GM21528 (cell line): Measurements from ENCODE around the gene GMCL2.
"Not testable (repeated sequence)": the region's sequence is repeated elsewhere in the genome, so short reads cannot be mapped to it uniquely, and the experiment has no call there.

Experiments used
- ATAC-seq: cut with Tn5 transposase; IDR thresholded peaks from one replicate; pipeline ENCODE4 v1.9.1; 2021; ENCODE audit warnings: mild to moderate bottlenecking, moderate library complexity; ENCODE audit not compliant: unreplicated experiment, low FRiP score

Gene GMCL2

DNA sequence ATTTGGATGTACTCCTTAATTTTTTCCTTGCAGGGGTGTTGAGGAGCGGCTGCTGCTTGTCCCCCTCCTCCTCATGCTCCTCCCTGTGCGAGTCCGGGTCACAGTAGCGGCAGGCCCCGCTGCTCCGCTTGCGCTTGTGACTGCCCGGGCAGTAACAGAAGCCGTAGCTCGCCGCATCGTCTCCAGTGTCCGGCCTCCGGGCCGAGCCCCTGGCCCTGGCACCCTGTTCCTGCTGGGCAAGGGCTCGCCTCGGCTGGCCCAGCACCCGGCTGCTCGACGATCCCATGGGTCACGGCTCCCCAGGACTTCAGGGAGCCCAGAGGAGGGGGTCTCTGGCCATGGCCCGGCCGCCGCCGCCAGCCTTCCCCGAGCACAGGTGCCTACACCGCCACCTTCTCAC is at the start of gene GMCL2:
GMCL2 (minus strand) TSS at position 358 of the 400 bp plus-strand sequence; CDS start at position 286, 72 bp downstream.
- ATAC-seq = no peak

DNA sequence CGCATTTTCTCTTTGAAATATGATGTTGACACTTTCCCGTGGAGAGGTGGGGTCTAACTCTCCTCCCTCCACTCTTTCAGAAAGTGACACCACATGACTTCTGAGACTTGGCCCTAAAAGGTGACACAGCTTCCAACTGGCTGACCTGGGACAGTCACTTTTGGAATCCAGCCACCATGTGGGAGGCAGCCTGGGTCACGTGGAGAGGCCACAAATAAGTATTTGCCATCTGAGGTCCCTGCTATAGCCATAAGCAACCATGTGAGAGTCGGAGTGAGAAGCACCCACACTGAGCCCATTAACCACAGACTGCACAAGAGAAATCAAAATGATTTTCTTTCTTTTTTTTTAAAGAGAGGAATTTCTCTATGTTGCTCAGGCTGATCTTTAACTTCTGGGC is 49.5 kb upstream of the GMCL2 start:
- ATAC-seq = no peak

DNA sequence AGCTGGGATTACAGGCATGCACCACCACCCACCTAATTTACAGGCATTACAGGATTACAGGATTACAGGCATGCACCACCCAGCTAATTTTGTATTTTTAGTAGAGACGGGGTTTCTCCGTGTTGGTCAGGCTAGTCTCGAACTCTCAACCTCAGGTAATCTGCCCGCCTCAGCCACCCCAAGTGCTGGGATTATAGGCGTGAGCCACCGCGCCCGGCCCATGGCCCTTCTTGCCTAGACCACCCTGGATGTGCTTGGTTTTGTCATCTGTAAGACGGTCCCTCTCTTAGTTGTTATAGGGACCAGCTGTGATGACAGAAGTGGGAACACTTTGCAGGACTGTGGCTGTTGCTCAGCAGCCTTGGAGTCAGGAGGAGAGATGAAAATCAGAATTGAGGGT is 49.0 kb upstream of the GMCL2 start:
- ATAC-seq = no peak

DNA sequence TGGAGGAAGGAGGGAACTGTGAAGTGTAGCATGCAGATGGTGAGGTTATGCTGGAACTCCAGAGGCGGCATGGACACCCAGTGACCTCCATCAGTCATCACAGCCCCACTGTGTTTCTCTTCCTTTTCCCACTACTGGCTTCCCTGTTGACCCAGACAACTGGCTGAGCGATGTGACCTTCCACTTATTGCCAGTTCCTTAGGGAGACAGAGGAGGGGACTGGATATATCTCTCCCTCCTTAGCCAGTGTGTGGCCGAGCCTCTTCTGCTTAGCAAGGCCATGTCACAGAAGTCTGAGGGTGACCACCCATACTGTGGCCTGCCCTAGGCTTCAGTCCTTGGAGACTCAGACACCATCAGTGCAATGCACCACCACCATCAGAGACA is 48.4 kb upstream of the GMCL2 start:
- no peak for ATAC-seq

GRCh38 chr5:178234750-178235587 is 47.8 kb upstream of the GMCL2 start:
- no peak for ATAC-seq

- no peak for ATAC-seq
Observed at GRCh38 chr5:178234121-178234749, 47.1 kb upstream of the GMCL2 start.

DNA sequence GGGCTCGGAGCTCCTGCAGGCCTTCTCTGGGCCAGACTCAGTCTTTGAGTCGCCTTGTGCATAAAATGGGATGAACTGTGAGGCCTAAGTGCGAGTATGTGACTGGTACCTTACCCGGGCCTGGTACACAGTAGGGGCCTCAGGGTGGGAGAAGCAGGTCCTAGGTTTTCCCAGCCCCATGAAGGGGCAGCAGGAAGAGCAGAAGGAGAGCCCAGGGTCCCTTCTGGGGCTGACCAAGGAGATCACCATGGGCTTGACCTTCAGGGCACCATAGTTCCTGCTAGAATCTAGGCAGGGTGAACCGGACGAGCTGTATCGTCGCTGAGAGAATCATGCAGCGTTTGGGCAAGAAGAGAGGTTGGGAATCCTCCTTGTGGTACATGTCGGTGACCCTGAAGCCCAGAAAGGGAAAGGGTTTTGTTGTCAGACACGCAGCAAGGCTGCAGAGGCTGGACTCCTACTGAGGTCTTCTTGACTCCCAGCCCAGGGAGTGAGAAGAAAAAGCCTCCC is 45.8 kb upstream of the GMCL2 start:
- ATAC-seq = no peak

- ATAC-seq = peak; percentile 73
Observed at GRCh38 chr5:178232124-178232919, 45.2 kb upstream of the GMCL2 start, which contains the start of gene PHYKPL. Gene PHYKPL, minus strand, starts transcription at chr5:178232802. Its CDS starts 252 bp downstream, at chr5:178232550.

DNA sequence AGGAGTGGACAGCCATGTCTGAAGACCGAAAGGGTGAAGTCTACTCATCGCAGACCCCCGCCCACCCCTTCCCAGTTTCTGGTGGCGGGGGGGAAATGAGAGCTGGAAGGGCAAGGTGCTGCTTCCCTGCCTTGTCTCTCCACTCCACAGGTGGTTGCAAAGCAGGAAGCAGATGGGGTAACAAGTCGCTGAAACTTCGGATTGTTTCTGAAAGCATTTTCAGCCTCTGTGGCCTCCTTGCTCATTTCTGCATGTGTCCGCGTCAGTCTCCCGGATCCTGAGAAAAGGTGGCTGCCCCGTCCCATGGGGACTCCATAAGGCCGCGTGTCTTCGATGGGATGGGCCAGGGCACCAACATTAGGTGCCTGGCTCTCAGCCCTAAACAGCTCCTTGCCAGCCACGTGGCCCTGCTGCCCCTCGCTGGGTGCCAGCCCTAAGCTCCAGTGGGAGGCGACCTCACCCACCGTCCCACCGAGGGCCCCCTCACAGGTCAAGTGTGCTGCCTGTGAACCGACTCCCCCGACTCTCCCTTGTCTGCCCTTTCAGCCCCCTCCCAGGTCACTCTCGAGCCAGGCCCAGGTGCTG is 44.5 kb upstream of the GMCL2 start:
- no peak for ATAC-seq

DNA sequence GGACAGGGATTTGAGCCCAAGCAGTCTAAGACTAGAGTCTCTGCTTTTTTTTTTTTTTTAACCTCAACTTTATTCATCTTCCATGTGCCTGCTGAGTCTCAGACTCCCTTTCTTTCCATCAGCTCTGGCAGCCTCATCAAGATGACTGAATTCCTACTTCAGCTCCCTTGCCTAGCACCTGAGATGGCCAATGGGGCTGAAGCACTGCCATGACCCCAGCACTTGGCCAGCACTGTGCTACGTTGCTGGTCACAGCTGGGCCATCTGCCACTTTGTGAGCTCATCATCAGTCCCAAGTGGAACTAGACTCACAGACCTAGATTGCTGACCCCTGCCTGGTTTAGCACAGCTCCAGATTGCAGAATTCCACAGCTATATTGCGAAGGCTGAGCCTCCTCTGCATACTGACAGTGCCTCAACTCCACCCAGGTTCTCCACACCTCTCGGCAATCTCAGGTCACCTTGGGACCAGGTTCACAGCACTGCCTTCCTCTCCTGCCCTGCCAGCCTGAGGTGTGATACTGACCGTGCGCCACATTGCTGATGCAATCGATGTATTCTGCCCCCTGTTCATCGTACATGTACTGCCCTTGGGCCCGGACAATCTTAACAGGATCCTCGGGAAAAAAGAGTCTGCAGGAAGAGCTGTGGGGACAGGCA is 43.8 kb upstream of the GMCL2 start:
- no peak for ATAC-seq

GRCh38 chr5:178229861-178230260 is 42.7 kb upstream of the GMCL2 start:
- ATAC-seq = no peak

DNA sequence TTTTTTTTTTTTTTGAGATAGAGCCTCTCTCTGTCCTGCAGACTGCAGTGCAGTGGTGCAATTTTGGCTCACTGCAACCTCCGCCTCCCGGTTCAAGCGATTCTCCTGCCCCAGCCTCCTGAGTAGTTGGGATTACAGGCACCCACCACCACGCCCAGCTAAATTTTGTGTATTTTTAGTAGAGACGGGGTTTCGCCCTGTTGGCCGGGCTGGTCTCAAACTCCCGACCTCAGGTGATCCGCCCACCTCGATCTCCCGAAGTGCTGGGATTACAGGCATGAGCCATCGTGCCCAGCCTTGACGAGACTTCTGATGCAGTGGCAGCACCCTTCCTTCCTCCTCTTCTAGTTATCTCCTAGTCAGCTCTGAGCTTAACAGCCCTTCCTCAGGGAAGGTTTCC is 41.9 kb upstream of the GMCL2 start:
- not testable (repeated sequence) for ATAC-seq

DNA sequence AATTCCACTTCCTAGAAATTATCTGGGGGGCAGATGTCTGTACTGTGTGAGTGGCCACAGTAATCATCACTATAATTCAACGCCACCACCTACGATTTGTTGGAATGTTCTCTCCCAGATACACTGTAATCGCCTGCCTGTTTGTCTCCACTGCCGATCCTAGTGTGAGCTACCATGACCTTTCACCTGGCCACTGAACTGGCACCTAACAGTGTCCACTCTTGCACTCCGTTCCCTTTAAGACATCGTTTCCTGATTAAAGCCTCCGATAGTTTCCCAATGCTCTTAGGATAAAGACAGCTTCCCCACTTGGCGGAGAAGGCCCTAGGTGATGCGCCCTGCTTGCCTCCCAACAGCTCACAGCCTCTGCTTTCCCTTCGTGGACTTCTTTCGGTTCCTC is 41.4 kb upstream of the GMCL2 start:
- no peak for ATAC-seq

DNA sequence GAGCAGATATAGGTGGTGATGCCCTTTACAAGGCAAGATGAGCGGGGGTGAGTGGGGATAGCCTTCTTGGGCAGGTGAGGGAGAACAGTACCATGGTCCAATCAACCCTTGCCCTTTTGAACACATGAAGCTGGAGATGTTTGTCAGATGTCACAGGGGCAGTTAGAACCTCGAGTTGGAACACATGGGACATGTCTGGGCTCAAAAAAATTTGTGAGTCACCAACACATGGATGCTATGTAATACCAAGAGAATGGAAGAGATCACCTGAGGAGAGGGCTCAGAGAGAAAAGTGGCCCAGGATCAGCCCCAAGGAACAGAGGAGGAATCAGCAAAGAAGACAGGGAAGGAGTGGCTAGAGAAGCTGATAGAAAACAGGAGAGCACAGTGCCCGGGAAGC is 40.8 kb upstream of the GMCL2 start:
- ATAC-seq = no peak

DNA sequence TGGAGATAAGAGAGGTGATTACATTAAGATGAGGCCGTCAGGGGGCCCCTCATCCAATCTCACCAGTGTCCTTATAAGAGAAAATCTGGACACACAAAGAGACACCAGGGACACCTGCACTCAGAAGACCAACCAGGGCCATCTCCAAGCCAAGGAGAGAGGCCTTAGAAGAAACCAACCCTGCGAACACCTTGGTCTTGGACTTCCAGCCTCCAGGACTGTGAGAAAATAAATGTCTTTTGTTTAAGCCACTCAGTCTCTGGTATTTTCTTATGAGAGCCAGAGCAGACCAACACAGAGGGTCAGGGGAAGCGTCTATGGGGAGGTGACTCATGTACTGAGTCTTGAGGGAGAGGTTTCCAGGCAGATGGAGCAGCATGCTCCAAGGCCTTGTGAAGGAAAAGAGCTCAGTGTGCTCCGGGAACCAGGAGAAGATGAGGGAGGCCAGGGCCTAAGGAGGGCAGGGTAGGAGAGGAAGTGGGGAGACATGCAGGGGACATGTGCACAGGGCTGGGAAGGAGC is 40.0 kb upstream of the GMCL2 start:
- no peak for ATAC-seq

DNA sequence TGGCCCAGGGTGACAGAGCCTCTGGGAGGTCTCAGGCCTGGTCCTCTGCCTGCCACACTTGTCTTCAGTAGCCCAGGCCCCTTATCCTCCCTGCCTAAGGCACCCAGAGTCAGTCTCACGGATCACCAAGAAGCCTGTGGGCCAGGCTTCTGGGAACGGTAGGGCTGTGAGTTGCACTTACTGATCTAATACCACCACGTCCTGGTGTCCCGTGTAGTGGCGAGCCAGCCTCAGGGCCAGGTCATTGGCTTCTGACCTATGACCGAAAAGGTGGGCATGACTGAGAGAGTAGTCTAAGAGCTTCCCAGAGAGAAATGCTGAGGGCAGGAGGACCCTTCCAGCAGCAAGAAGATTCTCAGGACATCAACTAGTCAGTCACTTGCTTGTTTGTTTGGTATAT is 38.0 kb upstream of the GMCL2 start:
- ATAC-seq = no peak

- ATAC-seq = no peak
Observed at GRCh38 chr5:178224403-178224802, 37.2 kb upstream of the GMCL2 start.

- ATAC-seq = no peak
Observed at GRCh38 chr5:178223828-178224335, 36.7 kb upstream of the GMCL2 start.

GRCh38 chr5:178223196-178223773 is 36.1 kb upstream of the GMCL2 start:
- no peak for ATAC-seq
